LNCAP (cell line): ENCODE results near the gene FLRT1.
A peak's percentile ranks its signal among the peaks of the same experiment; 100 is the strongest.

Experiments used
- CTCF ChIP-seq: fragments of 450-650 bp; IDR thresholded peaks from 2 replicates; pipeline ENCODE4 v1.5.1; 2017; ENCODE audit warnings: mild to moderate bottlenecking

FLRT1 gene

GRCh38 chr11:64038500-64038899, 2.8 kb downstream of the FLRT1 start:
- TF ChIP-seq CTCF = no peak

- TF ChIP-seq CTCF = no peak
Observed at GRCh38 chr11:64039012-64039665, 3.4 kb downstream of the FLRT1 start.

GRCh38 chr11:64040684-64041322, 5.1 kb downstream of the FLRT1 start:
- peak; percentile 31; the same call in 1 of the 2 replicates for TF ChIP-seq CTCF

- no peak for TF ChIP-seq CTCF
Observed at GRCh38 chr11:64041846-64042245, 6.1 kb downstream of the FLRT1 start.

- TF ChIP-seq CTCF = no peak
Observed at GRCh38 chr11:64042301-64042700, 6.6 kb downstream of the FLRT1 start.

GRCh38 chr11:64043545-64043944, 7.8 kb downstream of the FLRT1 start:
- TF ChIP-seq CTCF = no peak

GRCh38 chr11:64044730-64045393, 9.1 kb downstream of the FLRT1 start:
- no peak for TF ChIP-seq CTCF
